Measurements from ENCODE around the gene HLA-E.

The HLA-E gene

GRCh38 chr6:30489081-30490025 lies at the start of gene HLA-E:
Gene HLA-E, plus strand, starts transcription at chr6:30489509. Its CDS starts 23 bp downstream, at chr6:30489532.
- Histone ChIP-seq H3K27ac (ENCODE audit: low read length) (peak within 1 kb of the TSS; percentile 92), H3K9me3 (ENCODE audit: control insufficient read depth in 1 of 2, low read length in 2 of 2) (no peaks in the 10 kb centered on the region), H3K4me3 (ENCODE audit: low read depth in 1 of 2, low read length in 2 of 2) (peak within 1 kb of the TSS; percentile 79 to 94), H3K36me3 (ENCODE audit: control insufficient read depth in 1 of 2, insufficient read depth in 2 of 2, low read length in 2 of 2) (peaks cover 33 to 34% of the 10 kb centered on the region in 2 donors), H3K4me1 (ENCODE audit: control insufficient read depth in 1 of 2, insufficient read depth in 2 of 2, low read length in 2 of 2) (peaks cover 7 to 23% of the 10 kb centered on the region in 2 donors), H3K27me3 (ENCODE audit: low read depth, low read length) (no peaks in the 10 kb centered on the region)

- Histone ChIP-seq H3K4me1 (ENCODE audit: control insufficient read depth in 1 of 2, insufficient read depth in 2 of 2, low read length in 2 of 2) (peaks cover 0 to 5% of the 10 kb centered on the region in 2 donors), H3K27ac (ENCODE audit: low read length) (no peak overlapping the region), H3K9me3 (ENCODE audit: control insufficient read depth in 1 of 2, low read length in 2 of 2) (no peaks in the 10 kb centered on the region), H3K27me3 (ENCODE audit: low read depth, low read length) (peaks cover 18% of the 10 kb centered on the region), H3K4me3 (ENCODE audit: low read depth in 1 of 2, low read length in 2 of 2) (no peak overlapping the region), H3K36me3 (ENCODE audit: control insufficient read depth in 1 of 2, insufficient read depth in 2 of 2, low read length in 2 of 2) (no peaks in the 10 kb centered on the region)
Measured at GRCh38 chr6:30441171-30441570, 48.1 kb upstream of the HLA-E start.

GRCh38 chr6:30443657-30444450 lies 45.5 kb upstream of the HLA-E start:
- Histone ChIP-seq H3K36me3 (ENCODE audit: control insufficient read depth in 1 of 2, insufficient read depth in 2 of 2, low read length in 2 of 2) (no peaks in the 10 kb centered on the region), H3K27me3 (ENCODE audit: low read depth, low read length) (peaks cover 42% of the 10 kb centered on the region), H3K27ac (ENCODE audit: low read length) (no peak overlapping the region), H3K9me3 (ENCODE audit: control insufficient read depth in 1 of 2, low read length in 2 of 2) (no peaks in the 10 kb centered on the region), H3K4me3 (ENCODE audit: low read depth in 1 of 2, low read length in 2 of 2) (no peak overlapping the region), H3K4me1 (ENCODE audit: control insufficient read depth in 1 of 2, insufficient read depth in 2 of 2, low read length in 2 of 2) (peaks cover 0 to 5% of the 10 kb centered on the region in 2 donors)

GRCh38 chr6:30444451-30444742 lies 44.9 kb upstream of the HLA-E start:
- Histone ChIP-seq H3K4me3 (ENCODE audit: low read depth in 1 of 2, low read length in 2 of 2) (no peak overlapping the region), H3K27me3 (ENCODE audit: low read depth, low read length) (peaks cover 45% of the 10 kb centered on the region), H3K9me3 (ENCODE audit: control insufficient read depth in 1 of 2, low read length in 2 of 2) (no peaks in the 10 kb centered on the region), H3K27ac (ENCODE audit: low read length) (no peak overlapping the region), H3K36me3 (ENCODE audit: control insufficient read depth in 1 of 2, insufficient read depth in 2 of 2, low read length in 2 of 2) (no peaks in the 10 kb centered on the region), H3K4me1 (ENCODE audit: control insufficient read depth in 1 of 2, insufficient read depth in 2 of 2, low read length in 2 of 2) (peaks cover 0 to 5% of the 10 kb centered on the region in 2 donors)

- Histone ChIP-seq H3K4me3 (ENCODE audit: low read depth in 1 of 2, low read length in 2 of 2) (no peak overlapping the region), H3K9me3 (ENCODE audit: control insufficient read depth in 1 of 2, low read length in 2 of 2) (no peaks in the 10 kb centered on the region), H3K27me3 (ENCODE audit: low read depth, low read length) (peaks cover 62% of the 10 kb centered on the region), H3K36me3 (ENCODE audit: control insufficient read depth in 1 of 2, insufficient read depth in 2 of 2, low read length in 2 of 2) (no peaks in the 10 kb centered on the region), H3K4me1 (ENCODE audit: control insufficient read depth in 1 of 2, insufficient read depth in 2 of 2, low read length in 2 of 2) (peaks cover 4 to 5% of the 10 kb centered on the region in 2 donors), H3K27ac (ENCODE audit: low read length) (no peak overlapping the region)
Measured at GRCh38 chr6:30446259-30446658, 43.0 kb upstream of the HLA-E start.

- Histone ChIP-seq H3K4me3 (ENCODE audit: low read depth in 1 of 2, low read length in 2 of 2) (no peak overlapping the region), H3K27ac (ENCODE audit: low read length) (no peak overlapping the region), H3K36me3 (ENCODE audit: control insufficient read depth in 1 of 2, insufficient read depth in 2 of 2, low read length in 2 of 2) (no peaks in the 10 kb centered on the region), H3K4me1 (ENCODE audit: control insufficient read depth in 1 of 2, insufficient read depth in 2 of 2, low read length in 2 of 2) (peaks cover 4 to 5% of the 10 kb centered on the region in 2 donors), H3K9me3 (ENCODE audit: control insufficient read depth in 1 of 2, low read length in 2 of 2) (no peaks in the 10 kb centered on the region), H3K27me3 (ENCODE audit: low read depth, low read length) (peaks cover 71% of the 10 kb centered on the region)
Measured at GRCh38 chr6:30447237-30447636, 42.1 kb upstream of the HLA-E start.

GRCh38 chr6:30450548-30450908 lies 38.8 kb upstream of the HLA-E start:
- Histone ChIP-seq H3K4me1 (ENCODE audit: control insufficient read depth in 1 of 2, insufficient read depth in 2 of 2, low read length in 2 of 2) (peaks cover 0 to 4% of the 10 kb centered on the region in 2 donors), H3K36me3 (ENCODE audit: control insufficient read depth in 1 of 2, insufficient read depth in 2 of 2, low read length in 2 of 2) (no peaks in the 10 kb centered on the region), H3K4me3 (ENCODE audit: low read depth in 1 of 2, low read length in 2 of 2) (peak overlapping the region; percentile 22 to 40), H3K9me3 (ENCODE audit: control insufficient read depth in 1 of 2, low read length in 2 of 2) (no peaks in the 10 kb centered on the region), H3K27ac (ENCODE audit: low read length) (no peak overlapping the region), H3K27me3 (ENCODE audit: low read depth, low read length) (peaks cover 80% of the 10 kb centered on the region)

- H3K27ac ChIP-seq (ENCODE audit: low read length), result no peak overlapping the region
- peak overlapping the region; percentile 22 to 40 for H3K4me3 ChIP-seq (ENCODE audit: low read depth in 1 of 2, low read length in 2 of 2)
- peaks cover 0 to 4% of the 10 kb centered on the region in 2 donors for H3K4me1 ChIP-seq (ENCODE audit: control insufficient read depth in 1 of 2, insufficient read depth in 2 of 2, low read length in 2 of 2)
- H3K27me3 ChIP-seq (ENCODE audit: low read depth, low read length), result peaks cover 79% of the 10 kb centered on the region
- H3K9me3 ChIP-seq (ENCODE audit: control insufficient read depth in 1 of 2, low read length in 2 of 2), result no peaks in the 10 kb centered on the region
- no peaks in the 10 kb centered on the region for H3K36me3 ChIP-seq (ENCODE audit: control insufficient read depth in 1 of 2, insufficient read depth in 2 of 2, low read length in 2 of 2)
Measured at GRCh38 chr6:30450909-30451841, 38.1 kb upstream of the HLA-E start.

- Histone ChIP-seq H3K27ac (ENCODE audit: low read length) (no peak overlapping the region), H3K9me3 (ENCODE audit: control insufficient read depth in 1 of 2, low read length in 2 of 2) (no peaks in the 10 kb centered on the region), H3K4me1 (ENCODE audit: control insufficient read depth in 1 of 2, insufficient read depth in 2 of 2, low read length in 2 of 2) (peaks cover 0 to 4% of the 10 kb centered on the region in 2 donors), H3K27me3 (ENCODE audit: low read depth, low read length) (peaks cover 75% of the 10 kb centered on the region), H3K36me3 (ENCODE audit: control insufficient read depth in 1 of 2, insufficient read depth in 2 of 2, low read length in 2 of 2) (no peaks in the 10 kb centered on the region), H3K4me3 (ENCODE audit: low read depth in 1 of 2, low read length in 2 of 2) (peak overlapping the region in 1 of 2 donors; percentile 36)
Measured at GRCh38 chr6:30452736-30453507, 36.4 kb upstream of the HLA-E start.

- Histone ChIP-seq H3K4me3 (ENCODE audit: low read depth in 1 of 2, low read length in 2 of 2) (peak overlapping the region in 1 of 2 donors; percentile 36), H3K27ac (ENCODE audit: low read length) (no peak overlapping the region), H3K27me3 (ENCODE audit: low read depth, low read length) (peaks cover 75% of the 10 kb centered on the region), H3K4me1 (ENCODE audit: control insufficient read depth in 1 of 2, insufficient read depth in 2 of 2, low read length in 2 of 2) (peaks cover 0 to 4% of the 10 kb centered on the region in 2 donors), H3K9me3 (ENCODE audit: control insufficient read depth in 1 of 2, low read length in 2 of 2) (no peaks in the 10 kb centered on the region), H3K36me3 (ENCODE audit: control insufficient read depth in 1 of 2, insufficient read depth in 2 of 2, low read length in 2 of 2) (no peaks in the 10 kb centered on the region)
Measured at GRCh38 chr6:30453508-30454116, 35.7 kb upstream of the HLA-E start.

All from muscle layer of duodenum (tissue), 2 donors.